Astrocyte (in vitro differentiated cells and primary cell): ENCODE measurements around the gene MCF2L2. TPM values are rescaled to one million over a fixed set of nuclear protein-coding genes. Genes with fewer than 3 reads are reported as not detected.
"Not testable (repeated sequence)": the region's sequence is repeated elsewhere in the genome, so short reads cannot be mapped to it uniquely, and the experiment has no call there.

Experiments
- DNase-seq: peaks from one replicate; pipeline ENCODE4 v3.0.0-alpha.2; 2010; ENCODE audit warnings: low read depth
- FAIRE-seq: peaks from 2 replicates; lab custom pipeline; 2011; peaks lifted over from hg19 to GRCh38; lab: Jason Lieb, UNC
- H2AFZ ChIP-seq: 2 replicates; pipeline ENCODE4 v1.6.0; 2012; ENCODE audit warnings: low read depth, low read length, inconsistent platforms
- H3K27ac ChIP-seq: 2 replicates; pipeline ENCODE4 v1.5.1; 2011; ENCODE audit warnings: low read depth, low read length, inconsistent platforms
- H3K27me3 ChIP-seq: 2 replicates; pipeline ENCODE4 v1.6.0; 2011; ENCODE audit warnings: low read length, inconsistent platforms; ENCODE audit not compliant: insufficient read depth
- H3K36me3 ChIP-seq: 2 replicates; pipeline ENCODE4 v1.5.1; 2011; ENCODE audit warnings: low read length, inconsistent platforms; ENCODE audit not compliant: insufficient read depth
- H3K4me1 ChIP-seq: 2 replicates; pipeline ENCODE4 v1.5.1; 2011; ENCODE audit warnings: low read length, inconsistent platforms; ENCODE audit not compliant: insufficient read depth
- H3K4me2 ChIP-seq: 2 replicates; pipeline ENCODE4 v1.6.0; 2012; ENCODE audit warnings: low read length, inconsistent platforms
- H3K4me3 ChIP-seq: 2 replicates; pipeline ENCODE4 v1.5.1; 2011; ENCODE audit warnings: low read depth, mild to moderate bottlenecking, low read length, inconsistent platforms; ENCODE audit not compliant: insufficient read depth
- H3K79me2 ChIP-seq: 2 replicates; pipeline ENCODE4 v1.6.0; 2012; ENCODE audit warnings: mild to moderate bottlenecking, low read length, inconsistent platforms; ENCODE audit not compliant: insufficient read depth
- H3K9ac ChIP-seq: 2 replicates; pipeline ENCODE4 v1.6.0; 2012; ENCODE audit warnings: mild to moderate bottlenecking, low read length, inconsistent platforms
- H3K9me3 ChIP-seq: 2 replicates; pipeline ENCODE4 v1.5.1; 2012; ENCODE audit warnings: low read depth, mild to moderate bottlenecking, low read length, inconsistent platforms; ENCODE audit not compliant: insufficient read depth
- H4K20me1 ChIP-seq: 2 replicates; pipeline ENCODE4 v1.6.0; 2012; ENCODE audit warnings: low read length, inconsistent platforms; ENCODE audit not compliant: insufficient read depth
- H3K27ac Mint-ChIP-seq: one replicate; pipeline ENCODE4 v1.8.0; 2021; ENCODE audit warnings: mild to moderate bottlenecking, mixed read lengths; ENCODE audit not compliant: unreplicated experiment
- H3K27me3 Mint-ChIP-seq: one replicate; pipeline ENCODE4 v1.8.0; 2021; ENCODE audit warnings: low read depth, mixed read lengths; ENCODE audit not compliant: unreplicated experiment
- H3K36me3 Mint-ChIP-seq: one replicate; pipeline ENCODE4 v1.8.0; 2021; ENCODE audit warnings: low read depth, mixed read lengths; ENCODE audit not compliant: unreplicated experiment
- H3K4me1 Mint-ChIP-seq: one replicate; pipeline ENCODE4 v1.8.0; 2021; ENCODE audit warnings: low read depth, mixed read lengths; ENCODE audit not compliant: unreplicated experiment
- H3K4me3 Mint-ChIP-seq: one replicate; pipeline ENCODE4 v1.8.0; 2021; ENCODE audit warnings: mild to moderate bottlenecking, moderate library complexity, mixed read lengths; ENCODE audit not compliant: unreplicated experiment
- H3K9me3 Mint-ChIP-seq: one replicate; pipeline ENCODE4 v1.8.0; 2021; ENCODE audit warnings: mild to moderate bottlenecking, mixed read lengths; ENCODE audit not compliant: unreplicated experiment
- CTCF ChIP-seq: IDR thresholded peaks from 2 replicates; pipeline ENCODE4 v1.5.1; 2011; ENCODE audit warnings: low read depth, mild to moderate bottlenecking, inconsistent platforms, low read length, moderate library complexity; ENCODE audit not compliant: insufficient read depth
- EZH2 ChIP-seq: IDR thresholded peaks from 2 replicates; pipeline ENCODE4 v1.6.1; 2012; ENCODE audit warnings: mild to moderate bottlenecking, low read length, inconsistent platforms; ENCODE audit not compliant: insufficient read depth
- total RNA-seq: library from RNA; stranded (reverse); gene quantifications from 2 replicates; pipeline ENCODE4 v1.2.1, GENCODE V29; 2021

The MCF2L2 gene
- total RNA-seq, 1 donor from 2014 or later, result 0.89 TPM

GRCh38 chr3:183443395-183444385 is 15.3 kb upstream of the MCF2L2 start:
- DNase-seq, result no peak
- Histone ChIP-seq H3K27ac (no peak overlapping the region), H3K79me2 (peaks cover 4% of the 10 kb centered on the region), H3K36me3 (no peaks in the 10 kb centered on the region), H3K4me2 (no peak overlapping the region), H3K9me3 (peaks cover 8% of the 10 kb centered on the region), H3K4me3 (no peak overlapping the region), H2AFZ (no peak overlapping the region), H4K20me1 (no peaks in the 10 kb centered on the region), H3K4me1 (peaks cover 7% of the 10 kb centered on the region), H3K27me3 (no peaks in the 10 kb centered on the region), H3K9ac (no peak overlapping the region)
- no peak for FAIRE-seq
- no peak for TF ChIP-seq EZH2
- Mint-ChIP-seq H3K9me3 (peaks cover 20% of the 10 kb centered on the region), H3K36me3 (no peaks in the 10 kb centered on the region), H3K27ac (no peak overlapping the region), H3K27me3 (no peaks in the 10 kb centered on the region), H3K4me3 (no peak overlapping the region), H3K4me1 (peaks cover 6% of the 10 kb centered on the region)

GRCh38 chr3:183442994-183443393 is 14.6 kb upstream of the MCF2L2 start:
- Histone ChIP-seq H3K36me3 (no peaks in the 10 kb centered on the region), H3K79me2 (no peaks in the 10 kb centered on the region), H3K9ac (no peak overlapping the region), H4K20me1 (no peaks in the 10 kb centered on the region), H3K9me3 (peaks cover 8% of the 10 kb centered on the region), H3K27ac (no peak overlapping the region), H2AFZ (no peak overlapping the region), H3K4me2 (no peak overlapping the region), H3K4me3 (no peak overlapping the region), H3K27me3 (no peaks in the 10 kb centered on the region), H3K4me1 (peaks cover 1% of the 10 kb centered on the region)
- DNase-seq (no peak), FAIRE-seq (no peak)
- Mint-ChIP-seq H3K36me3 (no peaks in the 10 kb centered on the region), H3K27me3 (no peaks in the 10 kb centered on the region), H3K27ac (no peak overlapping the region), H3K9me3 (peaks cover 20% of the 10 kb centered on the region), H3K4me1 (peaks cover 3% of the 10 kb centered on the region), H3K4me3 (no peak overlapping the region)
- TF ChIP-seq CTCF (no peak), EZH2 (no peak)

DNA sequence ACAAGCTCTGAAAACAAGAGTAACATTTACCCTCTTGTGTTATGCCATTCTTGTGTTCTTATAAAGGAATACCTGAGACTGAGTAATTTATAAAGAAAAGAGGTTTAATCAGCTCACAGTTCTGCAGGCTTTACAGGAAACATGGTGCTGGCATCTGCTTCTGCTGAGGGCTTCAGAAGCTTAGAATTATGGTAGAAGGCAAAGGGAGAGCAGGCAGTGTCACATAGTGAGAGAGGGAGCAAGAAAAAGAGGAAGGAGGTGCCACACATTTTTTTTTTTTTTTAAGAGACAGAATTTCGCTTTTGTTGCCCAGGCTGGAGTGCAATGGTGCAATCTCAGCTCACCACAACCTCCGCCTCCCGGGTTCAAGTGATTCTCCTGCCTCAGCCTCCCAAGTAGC is 12.1 kb upstream of the MCF2L2 start:
- not testable (repeated sequence) for H3K27ac ChIP-seq, H3K27me3 Mint-ChIP-seq, H2AFZ ChIP-seq

More for the DNA sequence above, 12.1 kb upstream of the MCF2L2 start:
- not testable (repeated sequence) for H3K4me1 ChIP-seq, H3K79me2 ChIP-seq, H3K4me1 Mint-ChIP-seq, H4K20me1 ChIP-seq, H3K36me3 Mint-ChIP-seq, H3K9ac ChIP-seq, H3K4me2 ChIP-seq, H3K27me3 ChIP-seq, H3K4me3 Mint-ChIP-seq, FAIRE-seq, H3K27ac Mint-ChIP-seq, H3K36me3 ChIP-seq, H3K9me3 ChIP-seq, DNase-seq, H3K4me3 ChIP-seq
- peaks cover 18% of the 10 kb centered on the region for H3K9me3 Mint-ChIP-seq
